HEK293T (cell line): Measurements from ENCODE around the gene KCTD18.

Experiments used
- ARNT ChIP-seq: fragments of 450-650 bp; IDR thresholded peaks from 2 replicates; pipeline ENCODE4 v1.6.1; 2017; ENCODE audit warnings: mild to moderate bottlenecking
- FOXA1 ChIP-seq: fragments of 450-650 bp; IDR thresholded peaks from 2 replicates; pipeline ENCODE4 v1.6.1; 2016; ENCODE audit warnings: mild to moderate bottlenecking
- ZNF384 ChIP-seq: fragments of 450-650 bp; IDR thresholded peaks from 2 replicates; pipeline ENCODE4 v1.6.1; 2016

GRCh38 chr2:200459101-200459500 lies 50.8 kb downstream of the KCTD18 start:
- TF ChIP-seq ARNT, result no peak
- TF ChIP-seq ZNF384, result no peak
- TF ChIP-seq FOXA1, result no peak
